GM04504 (cell line): ENCODE data around the gene SLC35G6.
A peak's percentile ranks its signal among the peaks of the same experiment; 100 is the strongest.
"Not testable (repeated sequence)": the region's sequence is repeated elsewhere in the genome, so short reads cannot be mapped to it uniquely, and the experiment has no call there.

Experiments
- DNase-seq: peaks from one replicate; pipeline ENCODE4 v3.0.0-alpha.2; 2012; ENCODE audit warnings: low read depth

Gene SLC35G6

DNA sequence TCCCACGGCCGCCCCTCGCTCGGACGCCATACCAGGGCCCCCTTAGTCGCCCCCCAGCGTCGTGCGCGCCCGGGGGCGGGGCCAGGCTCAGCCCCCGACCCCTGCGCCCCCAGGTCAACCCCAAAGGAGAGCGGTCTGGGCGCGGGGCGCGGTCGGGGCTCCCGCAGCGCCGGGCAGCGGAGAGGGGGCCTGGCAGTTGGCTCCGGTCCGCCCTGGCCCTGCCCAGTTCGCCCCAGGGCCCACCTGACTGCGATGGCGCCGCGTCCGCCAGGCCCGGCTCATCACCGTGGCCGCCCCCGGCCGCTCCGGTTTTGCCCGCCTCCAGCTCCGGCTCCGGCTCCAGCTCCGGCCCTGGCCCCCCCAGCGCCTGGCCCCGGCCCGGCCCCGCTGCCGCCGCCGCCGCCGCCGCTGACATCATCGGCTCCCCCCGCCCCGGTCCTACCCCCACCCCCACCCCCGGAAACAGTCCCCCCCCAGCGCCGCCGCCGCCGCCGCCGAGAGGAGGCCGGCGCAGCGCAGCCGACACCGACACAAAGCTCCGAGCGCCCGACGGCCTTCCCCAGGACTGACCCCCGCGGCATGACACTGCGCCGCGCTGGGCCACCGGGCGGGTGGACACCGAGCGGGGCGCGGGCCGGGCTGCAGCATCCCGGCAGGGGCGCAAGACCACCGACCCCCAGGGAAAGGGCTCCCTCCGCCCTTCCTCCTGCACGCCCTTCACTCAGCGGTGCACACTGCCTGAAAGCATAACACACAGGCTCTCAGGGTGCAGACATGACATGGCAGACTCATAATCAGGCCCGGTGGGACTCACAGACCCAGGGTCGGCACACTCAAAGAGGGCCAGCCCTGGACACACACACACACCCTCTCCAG lies 1.8 kb upstream of the SLC35G6 start, which contains the start of gene ZBTB4:
Gene ZBTB4 (minus strand): TSS at position 419 of the 876 bp plus-strand sequence. CDS start 12,830 bp downstream, outside the sequence.
- DNase-seq, result peak; percentile 16

- no peak for DNase-seq
Observed at GRCh38 chr17:7480089-7480384, 1.2 kb upstream of the SLC35G6 start.

- DNase-seq, result not testable (repeated sequence)
Observed at GRCh38 chr17:7481842-7482741, 846 bp downstream of the SLC35G6 start.

- not testable (repeated sequence) for DNase-seq
Observed at GRCh38 chr17:7482742-7483088, 1.5 kb downstream of the SLC35G6 start.

DNA sequence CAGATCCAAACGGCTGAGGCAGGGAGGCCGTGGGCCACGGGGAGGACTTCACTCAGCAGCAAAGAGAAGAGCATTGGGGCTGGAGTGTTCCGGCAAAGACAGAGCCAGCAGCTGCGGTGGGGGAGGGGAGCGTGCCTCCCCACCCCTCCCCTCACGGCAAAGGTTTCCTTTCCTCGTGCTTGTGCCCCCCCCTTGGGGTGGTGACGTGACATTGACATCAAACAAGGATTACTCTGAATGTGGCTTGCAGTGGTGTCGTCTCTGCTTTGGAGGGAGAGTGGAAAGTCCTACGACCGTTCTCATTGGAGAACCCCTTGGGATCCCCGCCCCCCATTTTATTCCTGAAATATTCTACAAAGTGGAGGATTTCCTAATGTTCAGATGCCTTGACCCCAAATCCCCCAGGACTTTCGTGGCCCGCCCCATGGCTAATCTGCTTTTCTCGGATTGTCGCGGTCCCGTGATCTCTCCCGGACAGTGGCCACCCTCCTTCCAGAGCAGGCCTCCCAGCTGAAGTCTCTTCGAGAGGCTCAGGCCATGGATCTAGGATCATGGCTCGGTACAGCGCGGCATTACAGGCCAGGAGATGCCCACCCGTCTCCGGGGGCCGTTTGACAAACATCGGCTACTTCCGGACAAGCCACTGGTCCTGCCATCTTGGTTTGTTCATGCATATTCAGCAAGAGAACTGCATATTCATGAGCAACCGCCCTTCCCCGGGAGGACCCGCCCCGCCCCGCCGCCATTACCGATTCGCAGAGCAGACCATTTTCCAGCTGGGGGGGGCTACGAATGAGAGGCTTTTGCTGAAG lies 2.2 kb downstream of the SLC35G6 start:
- peak; percentile 69 for DNase-seq

DNA sequence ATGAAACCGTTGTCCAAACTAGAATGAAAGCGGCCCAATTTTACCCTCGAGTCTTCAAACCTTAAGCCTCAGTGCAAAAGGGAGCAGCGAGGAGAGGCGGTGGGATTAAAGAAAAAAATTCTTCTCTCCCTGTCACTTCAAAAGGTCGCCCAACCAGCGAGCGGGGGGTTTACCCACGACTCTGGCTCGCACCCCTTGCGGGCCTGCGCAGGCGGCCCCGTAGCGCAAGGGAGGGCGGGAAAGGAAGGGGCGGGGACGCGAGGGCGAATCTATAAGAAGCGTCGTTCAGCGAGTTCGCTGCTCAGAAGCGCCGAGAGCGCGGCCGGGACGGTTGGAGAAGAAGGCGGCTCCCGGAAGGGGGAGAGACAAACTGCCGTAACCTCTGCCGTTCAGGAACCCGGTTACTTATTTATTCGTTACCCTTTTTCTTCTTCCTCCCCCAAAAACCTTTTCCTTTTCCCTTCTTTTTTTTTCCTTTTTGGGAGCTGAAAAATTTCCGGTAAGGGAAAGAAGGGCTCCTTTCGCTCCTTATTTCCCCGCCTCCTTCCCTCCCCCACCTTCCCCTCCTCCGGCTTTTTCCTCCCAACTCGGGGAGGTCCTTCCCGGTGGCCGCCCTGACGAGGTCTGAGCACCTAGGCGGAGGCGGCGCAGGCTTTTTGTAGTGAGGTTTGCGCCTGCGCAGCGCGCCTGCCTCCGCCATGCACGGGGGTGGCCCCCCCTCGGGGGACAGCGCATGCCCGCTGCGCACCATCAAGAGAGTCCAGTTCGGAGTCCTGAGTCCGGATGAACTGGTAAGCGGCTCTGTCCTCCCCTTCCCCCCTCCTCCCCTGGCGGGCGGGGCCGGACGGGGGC lies 3.0 kb downstream of the SLC35G6 start, which contains the start of gene POLR2A:
Gene POLR2A (plus strand): TSS at position 300 of the 852 bp plus-strand sequence.
- peak; percentile 97 for DNase-seq

- DNase-seq, result no peak
Observed at GRCh38 chr17:7484919-7485377, 3.7 kb downstream of the SLC35G6 start.

DNA sequence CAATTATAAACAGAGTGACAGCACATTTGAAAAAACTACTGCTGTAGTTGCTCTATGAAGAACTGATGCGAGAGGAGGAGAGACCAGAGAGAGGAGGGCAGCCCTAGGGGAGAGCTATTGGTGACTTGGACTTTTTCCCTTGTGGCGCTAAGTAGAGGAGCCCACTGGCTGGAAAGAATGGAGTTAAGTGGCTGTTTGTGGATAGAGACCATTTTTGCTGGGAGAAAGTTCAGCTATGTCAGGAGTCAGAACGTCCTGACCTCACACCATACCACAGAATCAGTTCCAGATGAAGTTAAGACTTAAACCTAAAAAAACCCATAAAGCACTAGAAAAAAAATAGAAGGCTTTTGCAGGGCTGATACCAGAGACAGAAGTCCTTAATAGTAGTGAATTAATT lies 4.9 kb downstream of the SLC35G6 start:
- DNase-seq, result peak; percentile 10

GRCh38 chr17:7490144-7490543 lies 8.9 kb downstream of the SLC35G6 start:
- no peak for DNase-seq

DNA sequence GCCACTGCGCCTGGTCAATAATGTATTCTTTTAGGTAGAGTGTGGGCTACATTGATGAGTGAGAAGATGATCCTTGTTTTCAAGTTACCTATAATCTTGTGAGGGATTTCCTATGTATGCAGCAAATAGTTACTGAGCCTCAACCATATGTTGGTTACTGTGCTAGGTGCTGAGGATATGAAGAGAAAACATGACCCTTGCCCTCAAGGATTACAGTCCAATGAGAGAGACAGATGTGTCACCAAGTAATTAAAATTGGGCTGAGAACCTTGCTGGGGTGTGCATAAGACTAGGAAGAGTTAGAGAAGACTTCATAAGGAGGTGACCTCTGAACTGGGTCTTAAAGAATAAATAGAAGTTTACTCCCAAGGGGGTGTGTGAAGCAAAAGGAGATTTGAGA lies 10.3 kb downstream of the SLC35G6 start:
- no peak for DNase-seq

- DNase-seq, result no peak
Observed at GRCh38 chr17:7493941-7494340, 12.7 kb downstream of the SLC35G6 start.

DNA sequence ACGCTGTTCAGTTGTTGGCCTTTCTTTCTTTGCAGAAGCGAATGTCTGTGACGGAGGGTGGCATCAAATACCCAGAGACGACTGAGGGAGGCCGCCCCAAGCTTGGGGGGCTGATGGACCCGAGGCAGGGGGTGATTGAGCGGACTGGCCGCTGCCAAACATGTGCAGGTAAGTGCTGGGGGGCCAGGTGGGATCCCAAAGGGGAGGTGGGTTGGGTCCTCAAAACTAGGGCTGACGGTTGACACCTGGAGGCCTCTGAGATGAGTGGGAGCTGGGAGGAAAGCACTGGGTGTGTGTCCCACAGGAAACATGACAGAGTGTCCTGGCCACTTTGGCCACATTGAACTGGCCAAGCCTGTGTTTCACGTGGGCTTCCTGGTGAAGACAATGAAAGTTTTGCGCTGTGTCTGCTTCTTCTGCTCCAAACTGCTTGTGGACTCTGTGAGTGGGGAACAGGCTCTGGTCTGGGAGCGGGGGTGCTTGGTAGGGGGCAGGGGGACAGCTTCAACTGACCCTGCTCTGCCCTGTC lies 14.7 kb downstream of the SLC35G6 start:
- DNase-seq, result no peak

- no peak for DNase-seq
Observed at GRCh38 chr17:7496470-7497183, 15.4 kb downstream of the SLC35G6 start.

DNA sequence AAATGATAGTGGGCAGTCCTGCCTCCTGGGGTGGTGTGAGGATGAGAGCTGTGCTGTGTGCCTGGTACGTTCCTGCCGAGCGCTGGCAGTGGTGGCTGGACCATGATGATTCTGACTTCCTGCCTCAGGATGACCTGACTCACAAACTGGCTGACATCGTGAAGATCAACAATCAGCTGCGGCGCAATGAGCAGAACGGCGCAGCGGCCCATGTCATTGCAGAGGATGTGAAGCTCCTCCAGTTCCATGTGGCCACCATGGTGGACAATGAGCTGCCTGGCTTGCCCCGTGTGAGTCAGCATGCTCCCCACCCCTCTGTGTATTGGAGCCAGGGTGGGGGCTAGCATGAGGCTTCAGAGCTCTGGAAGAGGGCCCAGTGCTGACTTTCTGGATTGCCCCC lies 16.0 kb downstream of the SLC35G6 start:
- DNase-seq, result no peak

- DNase-seq, result no peak
Observed at GRCh38 chr17:7497636-7498035, 16.4 kb downstream of the SLC35G6 start.

GRCh38 chr17:7499161-7499560 lies 17.9 kb downstream of the SLC35G6 start:
- DNase-seq, result no peak

DNA sequence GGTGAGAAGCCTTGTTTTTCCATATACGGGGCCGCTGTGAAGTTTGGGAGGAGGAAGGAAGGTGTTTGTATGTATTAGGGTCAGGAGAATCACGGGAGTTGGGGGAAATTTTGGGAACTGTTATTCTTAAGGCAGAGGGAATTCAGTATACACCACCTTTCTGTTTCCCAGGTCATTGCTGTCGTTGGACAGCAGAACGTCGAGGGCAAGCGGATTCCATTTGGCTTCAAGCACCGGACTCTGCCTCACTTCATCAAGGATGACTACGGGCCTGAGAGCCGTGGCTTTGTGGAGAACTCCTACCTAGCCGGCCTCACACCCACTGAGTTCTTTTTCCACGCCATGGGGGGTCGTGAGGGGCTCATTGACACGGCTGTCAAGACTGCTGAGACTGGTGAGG lies 20.5 kb downstream of the SLC35G6 start:
- no peak for DNase-seq

GRCh38 chr17:7502171-7502847 lies 21.1 kb downstream of the SLC35G6 start:
- no peak for DNase-seq

GRCh38 chr17:7502987-7503386 lies 21.7 kb downstream of the SLC35G6 start:
- no peak for DNase-seq

DNA sequence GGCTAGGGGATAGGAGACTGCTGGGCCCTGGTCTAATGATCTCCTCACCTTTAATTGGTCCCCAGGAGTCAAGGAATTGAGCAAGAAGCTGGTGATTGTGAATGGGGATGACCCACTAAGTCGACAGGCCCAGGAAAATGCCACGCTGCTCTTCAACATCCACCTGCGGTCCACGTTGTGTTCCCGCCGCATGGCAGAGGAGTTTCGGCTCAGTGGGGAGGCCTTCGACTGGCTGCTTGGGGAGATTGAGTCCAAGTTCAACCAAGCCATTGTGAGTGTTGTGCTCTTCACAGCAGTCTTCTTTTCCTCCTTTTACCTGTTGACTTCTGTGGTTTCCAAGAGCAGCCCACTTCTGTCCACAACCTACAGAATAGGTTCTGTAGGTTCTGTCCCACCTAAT lies 22.3 kb downstream of the SLC35G6 start:
- no peak for DNase-seq
